ENCODE data around the gene OTOS.
A peak's percentile ranks its signal among the peaks of the same experiment; 100 is the strongest.

Gene OTOS

GRCh38 chr2:240160291-240161086 is 20.0 kb upstream of the OTOS start:
- DNase-seq: no peak
- Mint-ChIP-seq H3K27ac (peak overlapping the region; percentile 22), H3K9me3 (no peaks in the 10 kb centered on the region), H3K27me3 (ENCODE audit: low read depth, poor library complexity) (peaks cover 20% of the 10 kb centered on the region), H3K4me3 (no peak overlapping the region), H3K4me1 (peaks cover 11% of the 10 kb centered on the region), H3K36me3 (ENCODE audit: low read depth) (no peaks in the 10 kb centered on the region)
- no peak for TF ChIP-seq CTCF (IDR thresholded peaks at IDR 0.05)

- Mint-ChIP-seq H3K4me1 (peaks cover 11% of the 10 kb centered on the region), H3K27me3 (ENCODE audit: low read depth, poor library complexity) (peaks cover 20% of the 10 kb centered on the region), H3K27ac (no peak overlapping the region), H3K9me3 (no peaks in the 10 kb centered on the region), H3K36me3 (ENCODE audit: low read depth) (no peaks in the 10 kb centered on the region), H3K4me3 (no peak overlapping the region)
- no peak for DNase-seq
- no peak for TF ChIP-seq CTCF (IDR thresholded peaks at IDR 0.05)
Measured at GRCh38 chr2:240159251-240159839, 18.9 kb upstream of the OTOS start.

- Mint-ChIP-seq H3K27me3 (ENCODE audit: low read depth, poor library complexity) (peaks cover 30% of the 10 kb centered on the region), H3K27ac (no peak overlapping the region), H3K9me3 (peaks cover 7% of the 10 kb centered on the region), H3K36me3 (ENCODE audit: low read depth) (no peaks in the 10 kb centered on the region), H3K4me3 (no peak overlapping the region), H3K4me1 (peaks cover 11% of the 10 kb centered on the region)
- TF ChIP-seq CTCF (IDR thresholded peaks at IDR 0.05): no peak
- no peak for DNase-seq
Measured at GRCh38 chr2:240157147-240157470, 16.7 kb upstream of the OTOS start.

GRCh38 chr2:240156435-240157146 is 16.1 kb upstream of the OTOS start:
- peaks cover 11% of the 10 kb centered on the region for H3K4me1 Mint-ChIP-seq
- no peaks in the 10 kb centered on the region for H3K36me3 Mint-ChIP-seq (ENCODE audit: low read depth)
- no peak overlapping the region for H3K4me3 Mint-ChIP-seq
- H3K27me3 Mint-ChIP-seq (ENCODE audit: low read depth, poor library complexity): peaks cover 31% of the 10 kb centered on the region
- no peak overlapping the region for H3K27ac Mint-ChIP-seq
- TF ChIP-seq CTCF (IDR thresholded peaks at IDR 0.05): no peak
- no peak for DNase-seq
- peaks cover 7% of the 10 kb centered on the region for H3K9me3 Mint-ChIP-seq

GRCh38 chr2:240155745-240156390 is 15.4 kb upstream of the OTOS start:
- Mint-ChIP-seq H3K4me1 (peaks cover 11% of the 10 kb centered on the region), H3K27ac (no peak overlapping the region), H3K9me3 (peaks cover 7% of the 10 kb centered on the region), H3K36me3 (ENCODE audit: low read depth) (no peaks in the 10 kb centered on the region), H3K4me3 (no peak overlapping the region), H3K27me3 (ENCODE audit: low read depth, poor library complexity) (peaks cover 29% of the 10 kb centered on the region)
- no peak for TF ChIP-seq CTCF (IDR thresholded peaks at IDR 0.05)
- no peak for DNase-seq
